Measurements from ENCODE around the gene KDM2B.

The KDM2B gene

DNA sequence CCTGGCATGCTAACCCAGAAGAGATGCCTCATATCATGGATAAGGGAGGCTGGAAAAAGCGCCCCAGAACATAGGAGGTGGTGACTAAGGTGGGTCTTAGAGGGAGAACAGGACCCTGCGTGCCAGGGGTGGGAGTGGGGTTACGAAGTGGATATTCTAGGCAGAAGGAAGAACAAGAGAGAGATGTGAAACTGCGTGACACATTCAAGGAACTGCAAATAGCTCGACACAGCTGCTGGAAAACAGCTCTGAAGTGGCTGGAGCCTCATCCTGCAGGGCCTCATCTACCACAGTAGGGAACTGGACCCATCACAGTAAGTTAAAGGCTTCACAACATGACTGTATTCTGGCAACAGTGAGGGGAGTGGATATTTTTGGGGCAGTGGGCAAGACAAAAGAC lies 119.8 kb downstream of the KDM2B start:
- Histone ChIP-seq H3K9me2 (ENCODE audit: low read depth, low read length) (no peaks in the 10 kb centered on the region), H3K4me1 (ENCODE audit: insufficient read depth, low read length, severe bottlenecking) (peaks cover 31% of the 10 kb centered on the region), H3K9ac (ENCODE audit: low read length) (no peak overlapping the region), H3K4me3 (ENCODE audit: low read depth, low read length, poor library complexity, severe bottlenecking) (no peak overlapping the region), H3F3A (ENCODE audit: insufficient read depth, low read length) (no peaks in the 10 kb centered on the region), H3K27me3 (ENCODE audit: insufficient read depth, low read length) (no peaks in the 10 kb centered on the region), H3K27ac (ENCODE audit: low read depth, low read length, poor library complexity, severe bottlenecking) (no peak overlapping the region), H3K4me2 (ENCODE audit: low read length) (no peak overlapping the region), H3K36me3 (ENCODE audit: insufficient read depth, low read length) (peaks cover 37% of the 10 kb centered on the region), H3K9me3 (ENCODE audit: low read length) (no peaks in the 10 kb centered on the region), H3K79me2 (ENCODE audit: insufficient read depth, low read length) (peaks cover 87% of the 10 kb centered on the region), H4K20me1 (ENCODE audit: insufficient read depth, low read length) (no peaks in the 10 kb centered on the region), H2AFZ (ENCODE audit: low read length) (no peak overlapping the region)
- TF ChIP-seq, protein P1, sequence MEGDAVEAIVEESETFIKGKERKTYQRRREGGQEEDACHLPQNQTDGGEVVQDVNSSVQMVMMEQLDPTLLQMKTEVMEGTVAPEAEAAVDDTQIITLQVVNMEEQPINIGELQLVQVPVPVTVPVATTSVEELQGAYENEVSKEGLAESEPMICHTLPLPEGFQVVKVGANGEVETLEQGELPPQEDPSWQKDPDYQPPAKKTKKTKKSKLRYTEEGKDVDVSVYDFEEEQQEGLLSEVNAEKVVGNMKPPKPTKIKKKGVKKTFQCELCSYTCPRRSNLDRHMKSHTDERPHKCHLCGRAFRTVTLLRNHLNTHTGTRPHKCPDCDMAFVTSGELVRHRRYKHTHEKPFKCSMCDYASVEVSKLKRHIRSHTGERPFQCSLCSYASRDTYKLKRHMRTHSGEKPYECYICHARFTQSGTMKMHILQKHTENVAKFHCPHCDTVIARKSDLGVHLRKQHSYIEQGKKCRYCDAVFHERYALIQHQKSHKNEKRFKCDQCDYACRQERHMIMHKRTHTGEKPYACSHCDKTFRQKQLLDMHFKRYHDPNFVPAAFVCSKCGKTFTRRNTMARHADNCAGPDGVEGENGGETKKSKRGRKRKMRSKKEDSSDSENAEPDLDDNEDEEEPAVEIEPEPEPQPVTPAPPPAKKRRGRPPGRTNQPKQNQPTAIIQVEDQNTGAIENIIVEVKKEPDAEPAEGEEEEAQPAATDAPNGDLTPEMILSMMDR (IDR thresholded peaks at IDR 0.05; ENCODE audit: low read length): no peak
- TF ChIP-seq EZH2 (IDR thresholded peaks at IDR 0.05; ENCODE audit: borderline replicate concordance, low read length): no peak

DNA sequence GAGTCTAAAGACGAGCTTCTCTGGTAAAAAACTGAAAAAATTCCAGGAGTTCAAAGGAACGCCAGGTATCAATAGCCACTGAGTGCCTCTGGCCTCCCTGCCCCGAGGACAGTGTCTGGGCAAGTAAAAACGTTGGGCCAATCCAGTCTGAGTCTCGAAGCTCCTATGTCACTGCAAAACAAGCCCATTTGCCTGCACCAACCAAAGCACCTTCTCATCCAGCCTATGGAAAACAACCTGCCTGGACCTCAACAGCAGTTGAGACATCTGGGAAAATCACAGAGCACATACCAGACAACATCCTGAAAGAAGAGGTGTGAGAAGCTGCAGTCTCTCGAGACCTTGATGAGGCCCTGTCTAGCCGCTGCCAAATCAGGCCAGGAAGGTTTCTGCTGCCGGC lies 124.3 kb downstream of the KDM2B start:
- peaks cover 43% of the 10 kb centered on the region for H3K36me3 ChIP-seq (ENCODE audit: insufficient read depth, low read length)
- H2AFZ ChIP-seq (ENCODE audit: low read length): no peak overlapping the region
- no peaks in the 10 kb centered on the region for H3K9me2 ChIP-seq (ENCODE audit: low read depth, low read length)
- peaks cover 56% of the 10 kb centered on the region for H3K79me2 ChIP-seq (ENCODE audit: insufficient read depth, low read length)
- H3F3A ChIP-seq (ENCODE audit: insufficient read depth, low read length): no peaks in the 10 kb centered on the region
- no peaks in the 10 kb centered on the region for H4K20me1 ChIP-seq (ENCODE audit: insufficient read depth, low read length)
- TF ChIP-seq EZH2 (IDR thresholded peaks at IDR 0.05; ENCODE audit: borderline replicate concordance, low read length): no peak
- TF ChIP-seq, protein P1 (IDR thresholded peaks at IDR 0.05; ENCODE audit: low read length): no peak
- no peak overlapping the region for H3K4me3 ChIP-seq (ENCODE audit: low read depth, low read length, poor library complexity, severe bottlenecking)
- H3K9ac ChIP-seq (ENCODE audit: low read length): no peak overlapping the region; the same call in 1 of the 2 replicates
- H3K27ac ChIP-seq (ENCODE audit: low read depth, low read length, poor library complexity, severe bottlenecking): peak overlapping the region; percentile 37
- no peaks in the 10 kb centered on the region for H3K27me3 ChIP-seq (ENCODE audit: insufficient read depth, low read length)
- H3K9me3 ChIP-seq (ENCODE audit: low read length): no peaks in the 10 kb centered on the region
- peaks cover 15% of the 10 kb centered on the region for H3K4me1 ChIP-seq (ENCODE audit: insufficient read depth, low read length, severe bottlenecking)
- H3K4me2 ChIP-seq (ENCODE audit: low read length): peak overlapping the region; percentile 25; the same call in 1 of the 2 replicates

DNA sequence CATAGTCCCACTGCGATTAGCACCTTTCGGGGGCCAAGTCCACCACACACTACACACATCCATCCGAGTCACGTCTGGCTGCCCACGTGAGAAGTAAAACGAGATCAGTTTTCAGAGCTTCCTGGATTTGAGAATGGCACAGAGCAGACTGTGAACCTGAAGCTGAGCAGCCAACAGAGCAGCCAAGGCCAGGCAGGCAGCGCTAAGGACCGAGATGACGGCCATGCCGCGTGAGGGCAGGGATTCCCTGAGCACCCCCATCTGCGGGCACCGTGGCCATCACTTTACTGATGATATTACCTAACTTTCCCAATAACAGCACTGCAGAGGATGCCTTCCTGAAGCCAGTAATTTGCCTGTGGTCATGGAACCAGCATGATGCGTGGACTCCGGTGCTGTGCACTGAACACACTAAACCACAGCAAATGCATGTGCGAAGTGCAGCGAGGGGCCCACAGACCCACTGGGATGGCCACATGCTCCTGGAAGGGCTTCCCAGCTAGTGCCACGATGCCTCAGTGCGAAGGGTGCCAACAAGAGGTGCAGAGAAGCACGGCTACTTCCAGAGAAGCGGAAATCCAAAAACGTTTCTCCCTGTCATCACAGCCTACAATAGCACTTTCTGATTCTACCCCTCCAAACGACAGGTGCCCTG lies 124.9 kb downstream of the KDM2B start:
- Histone ChIP-seq H3K27me3 (ENCODE audit: insufficient read depth, low read length) (no peaks in the 10 kb centered on the region), H3K4me3 (ENCODE audit: low read depth, low read length, poor library complexity, severe bottlenecking) (no peak overlapping the region), H3K4me2 (ENCODE audit: low read length) (no peak overlapping the region), H3K4me1 (ENCODE audit: insufficient read depth, low read length, severe bottlenecking) (peaks cover 20% of the 10 kb centered on the region), H3K36me3 (ENCODE audit: insufficient read depth, low read length) (peaks cover 44% of the 10 kb centered on the region), H3K9me3 (ENCODE audit: low read length) (no peaks in the 10 kb centered on the region), H3K9me2 (ENCODE audit: low read depth, low read length) (no peaks in the 10 kb centered on the region), H2AFZ (ENCODE audit: low read length) (no peak overlapping the region), H3F3A (ENCODE audit: insufficient read depth, low read length) (no peaks in the 10 kb centered on the region), H4K20me1 (ENCODE audit: insufficient read depth, low read length) (no peaks in the 10 kb centered on the region), H3K79me2 (ENCODE audit: insufficient read depth, low read length) (peaks cover 50% of the 10 kb centered on the region), H3K9ac (ENCODE audit: low read length) (no peak overlapping the region), H3K27ac (ENCODE audit: low read depth, low read length, poor library complexity, severe bottlenecking) (no peak overlapping the region)
- TF ChIP-seq, protein P1 (IDR thresholded peaks at IDR 0.05; ENCODE audit: low read length): no peak
